ENCODE data around the gene NHLH1.

NHLH1 gene

GRCh38 chr1:160407839-160408801 is 41.2 kb downstream of the NHLH1 start:
- intact Hi-C loops (cut with DNase I): no loop called here
- peak in 1 of 10 donors; percentile 81 for DNase-seq

- intact Hi-C loops (cut with DNase I): no loop called here
- DNase-seq: no peak
These were observed 42.0 kb downstream of the NHLH1 start for GRCh38 chr1:160408864-160409263.

- no peak for DNase-seq
These were observed 42.6 kb downstream of the NHLH1 start for GRCh38 chr1:160409486-160409885.

GRCh38 chr1:160410406-160411005 is 43.6 kb downstream of the NHLH1 start:
- intact Hi-C loops (cut with DNase I): no loop called here
- no peak for DNase-seq

More at GRCh38 chr1:160409486-160409885, 42.6 kb downstream of the NHLH1 start:
- intact Hi-C loops (cut with DNase I): no loop called here

- intact Hi-C loops (cut with DNase I): no loop called here
- peak in 1 of 10 donors; percentile 67 for DNase-seq
These were observed 44.6 kb downstream of the NHLH1 start for GRCh38 chr1:160411271-160412027.

DNA sequence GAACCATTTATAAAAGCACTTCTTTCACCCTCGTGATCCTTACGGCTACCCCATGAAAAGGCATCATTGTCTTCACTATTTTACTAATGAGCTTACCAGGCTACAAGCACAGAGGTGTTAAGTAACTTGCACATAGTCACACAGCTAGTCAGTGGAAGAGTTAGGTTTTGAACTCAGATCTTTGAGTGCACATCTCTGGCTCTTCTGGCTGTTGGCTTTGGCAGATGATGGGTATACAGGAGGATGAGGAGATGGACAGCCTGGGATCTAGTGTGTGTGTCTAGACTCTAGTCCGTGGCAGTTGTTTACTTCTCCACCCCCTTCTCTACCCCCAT is 45.1 kb downstream of the NHLH1 start:
- intact Hi-C loops (cut with DNase I): no loop called here
- no peak for DNase-seq

- DNase-seq: no peak
- intact Hi-C loops (cut with DNase I): no loop called here
These were observed 46.8 kb downstream of the NHLH1 start for GRCh38 chr1:160413716-160414115.

DNA sequence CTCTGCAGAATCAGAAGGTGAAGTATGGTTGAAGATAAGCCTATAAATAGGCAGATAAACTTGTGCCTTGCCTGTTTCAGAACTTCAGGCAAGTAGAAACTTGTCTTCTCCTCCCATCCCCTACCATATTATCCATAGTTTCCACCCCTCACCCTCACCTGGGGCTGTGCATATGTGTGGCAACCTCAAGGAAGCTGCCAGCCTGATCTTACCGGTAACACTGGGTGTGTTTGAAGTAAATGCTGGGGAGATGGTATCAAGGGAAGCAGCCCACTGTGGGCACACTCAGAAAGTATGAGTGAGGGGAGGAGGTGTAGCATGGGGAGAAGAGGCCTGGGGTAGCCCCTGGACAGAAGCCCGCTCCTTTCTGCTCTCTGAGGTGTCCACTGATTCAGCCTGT is 48.0 kb downstream of the NHLH1 start:
- DNase-seq: no peak
- intact Hi-C loops (cut with DNase I): no loop called here

DNA sequence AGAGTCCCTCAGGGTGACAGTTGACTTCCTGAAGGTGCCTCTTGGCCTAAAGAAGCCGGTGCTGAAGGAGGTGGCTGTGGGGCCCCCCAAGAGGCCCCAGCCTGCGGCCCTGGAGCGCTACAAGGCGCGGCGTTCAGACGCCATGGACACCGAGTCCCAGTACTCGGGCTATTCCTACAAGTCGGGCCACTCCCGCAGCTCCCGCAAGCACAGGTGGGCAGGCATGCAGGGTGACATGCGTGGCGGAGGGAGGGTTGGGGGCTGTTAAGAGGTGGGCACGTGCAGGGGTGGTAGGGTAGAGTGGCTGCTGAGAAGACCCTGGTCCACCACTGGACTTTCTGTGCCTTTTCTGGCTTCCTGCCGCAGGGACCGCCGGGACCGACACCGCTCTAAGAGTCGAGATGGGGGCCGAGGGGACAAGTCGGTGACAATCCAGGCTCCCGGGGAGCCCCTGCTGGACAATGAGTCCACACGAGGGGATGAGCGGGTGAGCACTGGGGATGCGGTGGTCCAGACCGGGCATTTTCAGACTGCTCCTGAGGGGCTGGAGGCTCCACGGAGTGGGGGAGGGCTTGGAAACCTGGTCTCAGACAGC is 48.9 kb downstream of the NHLH1 start:
- intact Hi-C loops (cut with DNase I): no loop called here
- DNase-seq: peak in 1 of 10 donors; percentile 79

GRCh38 chr1:160416369-160416768 is 49.5 kb downstream of the NHLH1 start:
- intact Hi-C loops (cut with DNase I): no loop called here
- peak in 1 of 10 donors; percentile 84 for DNase-seq

DNA sequence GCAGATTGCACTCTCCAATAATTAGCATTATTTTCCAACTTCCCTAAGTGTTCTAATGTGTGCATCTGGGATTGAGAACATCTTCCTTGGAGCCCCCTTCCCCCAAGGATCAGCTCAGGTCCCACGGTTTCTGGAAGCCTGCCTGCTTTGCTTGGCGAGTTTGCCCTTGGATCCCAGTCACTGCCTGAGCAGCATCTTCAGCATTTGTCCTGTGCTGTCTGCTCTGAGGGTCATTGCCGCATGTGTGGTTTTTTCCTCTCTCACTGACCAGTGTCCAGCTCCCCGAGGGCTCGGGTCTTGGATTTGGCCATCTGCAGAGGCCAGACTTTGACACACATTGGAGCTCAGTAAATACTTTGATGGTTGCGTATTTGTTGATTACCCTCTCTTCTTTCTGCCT is 51.6 kb downstream of the NHLH1 start:
- no peak for DNase-seq
- intact Hi-C loops (cut with DNase I): no loop called here

DNA sequence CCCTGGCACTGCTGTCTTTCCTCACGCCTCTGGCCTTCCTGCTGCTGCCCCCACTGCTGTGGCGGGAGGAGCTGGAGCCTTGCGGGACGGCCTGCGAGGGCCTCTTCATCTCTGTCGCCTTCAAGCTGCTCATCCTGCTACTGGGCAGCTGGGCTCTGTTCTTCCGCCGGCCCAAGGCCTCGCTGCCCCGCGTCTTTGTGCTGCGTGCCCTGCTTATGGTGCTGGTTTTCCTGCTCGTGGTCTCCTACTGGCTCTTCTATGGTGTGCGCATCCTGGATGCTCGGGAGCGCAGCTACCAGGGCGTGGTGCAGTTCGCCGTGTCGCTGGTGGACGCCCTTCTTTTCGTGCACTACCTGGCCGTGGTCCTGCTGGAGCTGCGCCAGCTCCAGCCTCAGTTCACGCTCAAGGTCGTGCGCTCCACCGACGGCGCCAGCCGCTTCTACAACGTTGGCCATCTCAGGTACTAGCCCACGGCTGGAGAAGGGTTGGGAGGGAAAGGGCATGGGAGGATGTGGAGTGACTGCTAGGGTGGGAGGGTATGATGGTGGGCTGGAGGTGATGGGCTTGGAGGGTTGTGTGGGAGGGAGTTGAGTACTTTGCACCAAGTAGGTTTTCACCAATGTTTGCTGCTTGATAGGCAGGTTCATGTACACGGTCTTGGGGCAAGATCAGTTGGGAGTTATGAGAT is 52.4 kb downstream of the NHLH1 start:
- intact Hi-C loops (cut with DNase I): no loop called here
- peak in 1 of 10 donors; percentile 66 for DNase-seq

DNA sequence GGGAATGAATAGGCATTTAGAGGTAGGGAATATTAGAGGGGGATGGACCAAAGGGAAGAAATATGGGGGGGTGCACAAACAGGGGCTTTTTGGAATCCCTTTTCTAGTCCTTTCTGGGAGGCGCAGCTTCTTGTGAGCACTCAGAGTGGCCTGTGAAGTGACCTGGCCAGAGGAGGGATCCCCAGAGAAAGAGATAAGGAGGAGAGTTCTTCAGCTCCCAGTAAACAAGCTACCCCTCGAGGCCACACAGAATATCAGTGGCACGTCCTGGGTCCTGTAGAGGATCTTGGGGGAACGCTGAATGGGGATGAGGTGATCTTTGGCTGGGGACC is 52.9 kb downstream of the NHLH1 start:
- intact Hi-C loops (cut with DNase I): no loop called here
- no peak for DNase-seq

- intact Hi-C loops (cut with DNase I): no loop called here
- DNase-seq: peak in 1 of 10 donors; percentile 74
These were observed 54.3 kb downstream of the NHLH1 start for GRCh38 chr1:160420881-160421842.

DNA sequence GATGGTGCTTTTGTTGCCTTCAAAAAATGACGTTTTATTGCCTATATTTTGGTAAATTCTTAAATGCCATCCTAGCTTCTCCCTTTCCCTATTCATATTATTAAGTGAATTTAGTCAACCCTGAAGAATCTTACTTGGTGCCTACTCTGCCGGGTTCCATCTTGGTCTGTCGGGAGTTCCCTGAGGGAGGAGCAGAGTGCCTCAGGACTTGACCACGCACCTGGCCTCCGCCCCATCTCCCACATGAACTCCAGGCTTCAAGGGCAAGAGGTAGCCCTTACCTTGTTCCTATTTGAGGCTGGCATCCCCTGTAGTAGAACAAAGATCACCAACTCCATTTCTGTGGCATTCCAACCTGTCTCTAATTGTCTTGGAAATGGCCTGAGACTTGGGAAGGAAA is 55.0 kb downstream of the NHLH1 start:
- intact Hi-C loops (cut with DNase I): no loop called here
- DNase-seq: no peak
